SH-SY5Y (cell line): ENCODE data around the gene KCNA10.

ENCODE experiments used
- GATA2 ChIP-seq: IDR thresholded peaks from 2 replicates; pipeline ENCODE4 v1.6.1; 2011; ENCODE audit warnings: mild to moderate bottlenecking, low read depth, low read length
- GATA3 ChIP-seq: IDR thresholded peaks from 2 replicates; pipeline ENCODE4 v1.6.1; 2011; ENCODE audit warnings: low read depth, mild to moderate bottlenecking, low read length, moderate library complexity

KCNA10 gene

DNA sequence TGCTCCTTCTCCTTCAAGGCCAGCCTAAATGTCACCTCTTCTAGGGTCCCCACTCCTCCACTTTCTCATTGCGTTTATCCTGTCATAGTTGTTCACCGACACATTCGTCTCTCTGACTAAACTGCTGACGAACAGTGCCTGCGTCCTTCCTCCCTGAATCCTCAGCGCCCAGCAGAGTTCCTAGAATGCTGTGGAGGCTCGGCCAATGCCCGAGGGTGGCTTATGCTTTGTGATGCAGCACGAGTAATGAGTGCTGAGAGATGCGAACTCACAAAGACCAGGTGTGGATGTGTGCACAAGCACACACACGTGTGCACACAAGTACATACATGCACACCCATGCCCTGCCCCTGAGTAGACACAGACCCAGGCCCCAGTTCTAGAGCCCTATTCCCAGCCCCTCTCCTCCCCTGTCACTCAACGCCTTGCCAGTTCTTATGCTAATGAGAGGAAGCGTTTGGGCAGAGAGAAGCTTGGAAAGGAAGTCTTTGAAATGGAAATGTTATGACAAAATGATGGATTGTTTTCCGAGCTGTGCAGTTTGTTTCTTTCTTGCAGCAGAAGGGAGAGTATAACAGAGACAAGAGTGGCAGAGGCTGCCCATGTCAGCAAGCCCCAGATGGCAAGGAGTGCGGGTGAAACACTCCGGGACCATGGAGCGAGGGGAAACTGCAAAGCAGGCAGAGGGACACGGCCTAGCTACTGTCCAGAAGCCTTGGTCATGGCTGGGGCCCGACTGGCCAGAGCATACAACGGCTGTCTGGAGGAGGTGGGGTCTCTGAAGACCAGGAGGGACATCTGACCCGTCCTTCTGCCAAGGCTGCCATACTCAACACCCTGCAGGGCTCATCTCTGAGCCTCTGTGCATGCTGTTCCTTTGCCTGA, 24.2 kb downstream of the KCNA10 start:
- TF ChIP-seq GATA3 = no peak
- TF ChIP-seq GATA2 = no peak

- no peak for TF ChIP-seq GATA3
- TF ChIP-seq GATA2 = no peak
Observed at GRCh38 chr1:110494036-110494435, 24.9 kb downstream of the KCNA10 start.

DNA sequence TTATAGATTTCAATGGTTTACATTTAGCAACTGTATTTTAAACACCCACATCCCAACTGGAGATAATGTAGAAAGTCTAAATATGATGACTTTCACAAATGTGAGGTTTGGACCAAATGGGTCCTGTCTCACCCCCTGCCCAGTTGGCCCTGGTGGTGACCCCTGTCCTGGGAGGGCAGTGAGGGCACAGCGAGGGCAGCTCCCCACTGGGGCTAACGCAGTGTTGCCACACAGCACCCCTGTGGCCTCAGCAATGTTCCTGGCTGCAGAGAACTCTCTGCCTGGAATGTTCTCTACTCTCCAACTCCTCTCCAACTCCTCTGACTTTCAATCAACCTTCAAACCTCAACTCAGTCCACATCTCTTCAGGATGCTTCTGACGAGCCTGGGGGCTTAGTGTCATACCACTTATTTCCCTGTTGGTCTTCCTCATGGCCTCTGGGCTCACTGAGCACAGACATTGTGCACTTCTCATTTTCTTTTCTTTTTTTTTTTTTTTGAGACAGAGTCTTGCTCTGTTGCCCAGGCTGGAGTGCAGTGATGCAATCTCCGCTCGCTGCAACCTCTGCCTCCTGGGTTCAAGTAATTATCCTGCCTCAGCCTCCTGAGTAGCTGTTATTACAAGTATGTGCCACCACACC, 25.8 kb downstream of the KCNA10 start:
- TF ChIP-seq GATA3 (no peak), GATA2 (no peak)

GRCh38 chr1:110492573-110492972, 26.4 kb downstream of the KCNA10 start:
- TF ChIP-seq GATA2 (no peak), GATA3 (no peak)

DNA sequence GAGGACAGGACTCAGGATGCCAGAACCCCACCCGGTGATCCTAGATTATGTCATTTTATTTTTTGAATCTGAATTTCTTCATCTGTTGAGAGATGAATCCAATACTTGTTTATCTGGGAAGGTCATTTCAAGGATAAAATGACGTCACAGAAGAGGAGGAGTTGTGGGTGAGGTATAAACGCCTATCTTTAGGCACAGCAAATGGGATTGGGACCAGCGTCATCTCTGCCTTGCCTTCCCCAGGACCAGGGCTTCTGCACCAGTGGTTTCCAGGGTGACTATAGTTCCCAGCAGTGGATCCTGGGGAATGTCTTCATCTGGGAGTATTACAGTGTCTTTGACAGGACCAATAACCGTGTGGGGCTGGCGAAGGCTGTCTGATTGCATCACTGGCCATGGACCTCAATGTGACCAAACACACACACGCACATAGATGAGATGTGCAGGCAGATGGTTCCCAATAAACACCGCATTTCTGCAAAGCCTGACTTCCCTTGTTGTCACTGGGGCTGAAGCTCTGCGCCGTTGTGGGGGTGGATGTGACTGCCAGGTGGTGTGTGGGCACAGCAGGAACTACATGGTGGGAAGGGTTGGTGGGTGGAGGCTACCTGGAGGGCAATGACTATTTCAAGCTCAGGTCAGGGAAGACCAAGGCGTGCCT, 28.1 kb downstream of the KCNA10 start:
- TF ChIP-seq GATA3 (no peak), GATA2 (no peak)

DNA sequence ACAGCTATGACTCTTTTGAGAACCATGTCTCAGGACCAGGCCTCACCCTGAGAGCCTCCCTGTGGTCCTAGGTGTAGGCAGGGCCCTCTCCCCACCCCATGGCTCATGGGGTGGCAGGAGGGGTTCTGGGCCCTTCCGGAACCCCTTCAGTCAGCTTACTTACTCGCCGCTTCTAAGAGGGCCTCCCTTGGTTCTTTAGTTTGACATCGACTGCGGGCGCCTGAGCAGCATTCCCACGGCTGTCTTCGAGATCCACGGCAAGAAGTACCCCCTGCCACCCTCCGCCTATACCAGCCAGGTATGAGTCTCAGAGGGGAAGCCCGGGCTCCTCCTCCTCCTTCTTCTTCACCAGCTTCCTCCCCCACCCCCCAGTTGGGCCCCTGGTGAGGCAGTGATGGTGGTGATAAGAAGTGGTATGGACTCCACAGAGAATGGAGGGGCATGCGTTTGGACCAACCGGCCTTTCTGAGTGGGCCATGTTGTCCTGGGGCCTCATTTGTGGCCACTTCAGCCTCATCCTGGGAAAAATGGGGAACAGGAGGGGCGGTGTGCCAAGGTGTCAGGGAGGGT, 28.9 kb downstream of the KCNA10 start:
- TF ChIP-seq GATA2 = no peak
- TF ChIP-seq GATA3 = no peak

GRCh38 chr1:110489406-110489805, 29.6 kb downstream of the KCNA10 start:
- TF ChIP-seq GATA3 (no peak), GATA2 (no peak)

DNA sequence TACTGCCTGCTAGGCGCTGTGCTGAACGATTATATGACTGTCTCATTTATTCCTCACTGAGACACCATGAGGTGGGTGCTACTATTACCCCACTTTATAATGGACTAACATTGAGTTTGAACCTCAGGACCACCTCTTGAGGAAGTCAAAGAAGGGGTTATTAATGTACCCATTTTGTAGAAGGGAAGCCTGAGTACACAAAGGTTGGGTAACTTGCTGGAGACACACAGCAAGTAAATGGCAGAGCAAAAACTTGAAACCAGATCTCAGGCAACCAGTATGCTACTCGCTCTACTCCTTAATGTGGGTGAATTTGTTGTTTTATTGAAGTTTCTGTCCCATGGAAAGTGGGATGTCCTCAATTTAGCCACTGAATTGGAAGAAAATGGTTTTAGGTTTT, 30.1 kb downstream of the KCNA10 start:
- TF ChIP-seq GATA2 = no peak

GRCh38 chr1:110488161-110488560, 30.8 kb downstream of the KCNA10 start:
- TF ChIP-seq GATA2 = no peak
- TF ChIP-seq GATA3 = no peak

- TF ChIP-seq GATA2 = no peak
- TF ChIP-seq GATA3 = no peak
Observed at GRCh38 chr1:110487726-110488125, 31.2 kb downstream of the KCNA10 start.

DNA sequence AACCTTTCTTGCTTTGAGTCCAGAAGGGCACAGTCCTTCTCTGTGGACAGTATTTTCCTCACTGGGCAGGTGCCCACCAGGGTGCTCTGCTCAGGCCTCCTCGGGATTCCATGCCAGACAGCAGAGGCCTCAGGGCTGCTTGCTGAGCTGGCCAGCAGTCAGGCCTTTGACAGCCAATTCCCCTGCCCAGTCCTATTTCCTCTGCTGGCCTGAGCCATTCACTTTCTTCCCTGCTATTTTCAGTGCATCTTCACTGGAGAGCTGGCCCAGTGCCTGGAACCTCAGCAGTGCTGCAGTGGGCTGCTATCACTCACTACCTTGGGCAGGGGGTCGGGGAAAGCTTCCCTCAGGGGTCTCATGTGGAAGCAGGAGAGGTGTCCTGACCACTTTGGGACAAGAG, 33.2 kb downstream of the KCNA10 start:
- TF ChIP-seq GATA3 = no peak
- no peak for TF ChIP-seq GATA2

- TF ChIP-seq GATA2 = no peak
- TF ChIP-seq GATA3 = no peak
Observed at GRCh38 chr1:110484801-110485200, 34.2 kb downstream of the KCNA10 start.

- TF ChIP-seq GATA3 (no peak), GATA2 (no peak)
Observed at GRCh38 chr1:110483308-110483685, 35.7 kb downstream of the KCNA10 start.

DNA sequence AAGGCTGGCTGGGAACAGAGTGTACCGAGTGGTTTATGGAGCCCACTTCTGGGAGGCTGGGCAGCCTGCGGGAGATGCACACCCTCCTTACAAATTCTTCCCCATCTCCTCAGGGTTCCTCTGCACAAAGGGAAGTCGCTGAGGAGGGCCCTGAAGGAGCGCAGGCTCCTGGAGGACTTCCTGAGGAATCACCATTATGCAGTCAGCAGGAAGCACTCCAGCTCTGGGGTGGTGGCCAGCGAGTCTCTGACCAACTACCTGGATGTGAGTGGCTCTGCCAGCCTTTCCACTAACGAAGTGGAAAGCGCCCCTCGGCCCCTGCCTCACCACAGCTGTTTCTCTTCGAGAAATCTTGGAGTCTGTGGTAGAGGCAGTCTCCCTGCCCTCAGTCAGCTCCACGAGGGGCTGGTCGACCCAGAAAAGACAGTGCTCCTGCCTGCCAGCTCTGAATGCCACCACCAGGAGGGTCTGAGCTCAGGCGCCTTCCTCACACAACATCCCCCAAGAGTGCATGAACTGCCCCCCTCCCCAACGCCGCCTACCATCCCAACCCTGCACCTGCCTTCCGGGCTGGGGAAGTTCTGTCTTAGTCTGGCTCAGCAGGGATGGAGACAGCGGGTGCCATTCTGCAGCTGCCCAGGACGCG, 36.2 kb downstream of the KCNA10 start:
- TF ChIP-seq GATA2 = no peak
- TF ChIP-seq GATA3 = no peak

DNA sequence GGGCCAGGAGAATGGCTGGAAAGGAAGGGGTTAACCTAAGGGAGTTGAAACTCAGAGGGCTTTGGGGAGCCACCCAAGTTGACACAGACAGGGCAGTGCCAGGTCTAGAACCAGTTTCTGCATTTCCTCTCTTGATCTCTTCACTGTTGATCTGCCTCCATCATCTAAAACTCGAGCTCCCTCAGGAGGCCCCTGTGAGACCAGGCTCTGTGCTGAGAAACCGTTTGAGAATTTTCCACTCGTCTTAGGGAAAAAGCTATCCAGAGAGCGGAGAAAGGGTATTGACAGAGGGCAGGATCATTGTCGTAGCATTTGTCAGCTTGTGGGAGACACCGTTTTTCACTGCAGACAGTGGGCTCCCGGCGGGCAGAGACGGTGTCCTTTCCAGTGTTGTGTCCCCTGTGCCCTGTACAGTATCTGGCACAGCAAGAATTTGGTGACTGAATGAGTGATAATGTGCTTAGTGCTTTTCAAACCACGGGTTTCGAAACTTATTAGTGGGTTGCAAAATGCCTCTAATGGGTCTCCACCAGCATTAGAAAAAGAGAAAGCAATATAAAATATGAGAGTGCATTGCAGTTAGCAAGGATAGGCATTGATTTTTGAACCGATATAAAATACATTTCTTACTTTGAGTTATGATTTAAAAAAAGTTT, 36.9 kb downstream of the KCNA10 start:
- TF ChIP-seq GATA2 (no peak), GATA3 (no peak)
